Measurements from ENCODE around the gene ADK.
"Not testable (repeated sequence)": the region's sequence is repeated elsewhere in the genome, so short reads cannot be mapped to it uniquely, and the experiment has no call there.

ADK gene

DNA sequence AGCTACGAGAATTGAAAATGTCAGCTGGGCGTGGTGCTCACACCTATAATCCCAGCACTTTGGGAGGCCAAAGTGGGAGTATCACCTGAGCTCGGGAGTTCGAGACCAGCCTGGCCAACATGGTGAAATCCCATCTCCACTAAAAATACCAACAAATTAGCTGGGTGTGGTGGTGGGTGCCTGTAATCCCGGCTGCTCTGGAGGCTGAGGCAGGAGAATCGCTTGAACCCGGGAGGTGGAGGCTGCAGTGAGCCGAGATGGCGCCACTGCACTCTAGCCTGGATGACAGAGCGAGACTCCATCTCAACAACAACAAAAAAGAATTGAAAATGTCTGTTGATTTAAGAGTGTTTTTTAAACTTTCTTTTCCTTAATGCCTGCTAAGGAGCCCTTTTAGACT, 4.0 kb upstream of the ADK start:
- not testable (repeated sequence) for DNase-seq

GRCh38 chr10:74150204-74150989, 624 bp upstream of the ADK start, which contains the start of gene AP3M1:
AP3M1 (minus strand) TSS chr10:74150828; CDS start chr10:74138379, 12,449 bp downstream.
- peak; percentile 78 for DNase-seq

GRCh38 chr10:74151879-74152722, 1.1 kb downstream of the ADK start:
- no peak for DNase-seq

DNA sequence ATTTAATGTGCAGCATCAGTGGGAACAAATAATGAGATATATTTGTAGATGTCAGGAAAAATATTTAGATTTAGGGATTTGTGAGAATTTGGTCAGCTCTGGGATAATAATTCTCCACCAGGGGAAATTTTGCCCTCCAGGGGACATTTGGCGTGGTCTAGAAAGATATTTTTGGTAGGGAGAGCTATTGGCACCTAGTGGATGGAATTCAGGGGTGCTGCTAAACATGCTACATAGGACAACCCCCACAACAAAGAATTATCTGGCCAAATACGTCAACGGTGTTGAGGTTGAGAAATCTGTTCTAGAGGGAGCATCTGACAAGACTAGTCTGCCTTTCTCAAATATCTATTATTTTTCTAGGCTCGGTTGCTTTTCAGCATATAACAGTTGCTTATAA, 2.1 kb downstream of the ADK start:
- DNase-seq: no peak

DNA sequence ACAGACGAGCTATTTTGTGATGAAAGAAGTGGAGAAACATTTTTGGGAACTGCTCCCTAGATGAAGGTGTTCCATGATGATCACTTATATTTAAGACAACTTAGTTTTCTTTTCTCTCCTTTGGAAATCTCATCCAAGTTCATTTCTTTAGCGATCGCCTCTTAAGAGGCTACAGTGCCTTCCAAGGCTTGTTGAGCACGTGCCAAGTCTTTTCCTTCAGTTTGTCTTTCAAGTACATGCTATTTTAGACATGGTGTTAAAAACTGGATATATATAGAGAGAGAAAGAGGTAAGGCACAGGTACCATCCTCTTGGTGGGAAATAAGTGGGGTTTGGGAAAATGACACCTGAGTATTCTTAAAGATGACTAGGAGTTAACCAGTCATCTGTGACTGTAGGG, 2.7 kb downstream of the ADK start:
- DNase-seq: no peak

DNA sequence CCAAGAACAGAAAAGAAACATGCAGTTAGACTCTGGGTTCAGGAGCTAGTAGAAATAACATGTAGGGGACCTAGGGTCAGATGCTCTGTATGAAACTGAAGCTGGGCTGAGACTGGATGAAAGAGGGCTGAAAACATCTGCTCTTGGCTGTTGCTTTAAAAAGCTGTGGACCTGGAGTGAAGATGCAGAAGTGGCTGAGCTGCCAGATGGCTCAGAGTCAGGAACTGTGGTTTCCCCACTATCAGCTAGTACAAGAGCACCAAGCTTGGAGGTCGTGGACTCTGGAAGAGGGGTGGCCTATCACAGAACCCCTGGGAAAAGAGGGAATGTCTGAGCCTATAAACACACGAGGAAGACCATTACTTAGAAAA, 5.9 kb downstream of the ADK start:
- no peak for DNase-seq

DNA sequence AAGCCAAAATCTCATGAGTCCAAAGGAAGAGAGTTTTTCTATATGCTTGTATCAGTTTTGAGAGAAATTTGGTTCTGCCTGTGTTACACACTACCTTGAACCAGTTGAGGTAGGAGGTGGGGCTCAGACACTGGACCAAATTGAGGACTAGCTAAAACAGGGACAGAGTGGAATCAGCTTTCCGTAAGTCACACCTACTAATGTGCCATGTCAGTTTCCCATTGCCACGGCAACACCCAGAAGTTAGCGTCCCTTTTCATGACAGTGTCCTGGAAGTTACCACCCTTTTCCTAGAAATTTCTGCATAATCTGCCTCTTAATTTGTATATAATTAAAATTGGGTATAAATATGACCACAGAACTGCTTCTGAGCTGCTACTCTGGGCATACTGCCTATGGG, 9.0 kb downstream of the ADK start:
- no peak for DNase-seq

DNA sequence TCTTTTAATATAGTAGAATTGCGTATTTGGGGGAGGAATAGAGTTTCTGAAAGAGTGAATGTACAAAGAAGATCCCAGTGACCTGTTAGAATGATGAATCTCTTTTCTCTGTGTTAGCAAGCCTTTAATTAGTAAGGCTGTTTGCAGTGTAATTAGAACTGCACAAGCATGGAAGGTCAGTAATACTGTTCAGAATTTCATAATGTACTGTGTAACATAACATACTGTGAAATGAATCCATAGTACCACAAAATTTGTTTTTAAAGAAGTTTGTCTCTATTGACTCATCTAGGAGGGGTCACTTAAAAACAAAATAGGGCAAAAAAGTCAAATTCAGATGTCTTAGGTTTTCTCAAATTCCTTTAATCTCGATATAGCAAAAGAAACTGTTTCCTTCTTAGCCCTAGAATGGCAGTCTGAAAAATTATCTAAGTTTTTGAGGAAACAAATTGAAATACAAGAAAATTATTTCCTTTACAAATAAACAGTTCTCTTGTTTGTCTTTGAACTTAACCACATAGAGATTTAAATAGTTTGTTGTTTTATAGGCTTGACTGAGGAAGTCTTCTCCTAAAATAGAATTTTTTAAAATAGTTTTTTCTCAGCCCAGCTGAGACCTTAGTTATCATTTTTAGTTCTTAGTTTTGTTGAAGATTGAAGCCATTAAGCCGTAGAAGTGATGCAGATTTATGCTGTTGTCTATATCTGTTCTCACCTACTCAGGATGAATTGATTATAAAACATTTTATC, 12.5 kb downstream of the ADK start:
- DNase-seq: no peak

- DNase-seq: no peak
Measured at GRCh38 chr10:74164716-74165529, 13.9 kb downstream of the ADK start.

GRCh38 chr10:74165530-74165901, 14.5 kb downstream of the ADK start:
- DNase-seq: no peak

GRCh38 chr10:74167443-74167842, 16.4 kb downstream of the ADK start:
- no peak for DNase-seq

GRCh38 chr10:74171625-74172024, 20.6 kb downstream of the ADK start:
- no peak for DNase-seq

- DNase-seq: no peak
Measured at GRCh38 chr10:74174521-74174920, 23.5 kb downstream of the ADK start.

- DNase-seq: no peak
Measured at GRCh38 chr10:74175510-74176379, 24.7 kb downstream of the ADK start.

- DNase-seq: peak; percentile 93
Measured at GRCh38 chr10:74176380-74177139, 25.5 kb downstream of the ADK start.

DNA sequence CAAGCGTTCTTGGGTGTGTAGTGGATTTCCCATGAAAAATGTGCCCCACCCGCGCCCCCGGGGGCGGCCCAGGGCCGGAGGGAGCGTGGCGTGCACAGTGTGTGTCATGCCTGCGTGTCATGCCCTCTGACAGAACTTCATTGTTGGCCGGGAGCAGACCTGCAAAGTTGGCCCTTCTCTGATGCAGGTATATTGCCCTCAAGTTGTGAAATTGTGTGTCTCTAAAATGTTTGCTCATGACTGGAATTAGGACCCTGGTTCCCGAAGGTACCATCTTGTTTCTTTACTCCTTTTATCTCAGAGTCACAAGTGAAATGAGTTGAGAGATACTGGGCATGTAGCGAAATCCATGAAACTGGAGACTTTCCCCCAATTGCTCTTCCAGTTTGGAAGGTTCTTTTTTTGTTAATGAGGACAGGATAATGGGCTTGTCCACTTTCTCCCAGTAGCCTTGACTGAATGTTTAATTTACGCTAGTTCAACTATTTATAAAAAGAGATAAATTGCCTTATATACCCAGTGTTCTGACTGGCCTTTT, 26.2 kb downstream of the ADK start:
- DNase-seq: peak; percentile 29

- no peak for DNase-seq
Measured at GRCh38 chr10:74178042-74178791, 27.2 kb downstream of the ADK start.

DNA sequence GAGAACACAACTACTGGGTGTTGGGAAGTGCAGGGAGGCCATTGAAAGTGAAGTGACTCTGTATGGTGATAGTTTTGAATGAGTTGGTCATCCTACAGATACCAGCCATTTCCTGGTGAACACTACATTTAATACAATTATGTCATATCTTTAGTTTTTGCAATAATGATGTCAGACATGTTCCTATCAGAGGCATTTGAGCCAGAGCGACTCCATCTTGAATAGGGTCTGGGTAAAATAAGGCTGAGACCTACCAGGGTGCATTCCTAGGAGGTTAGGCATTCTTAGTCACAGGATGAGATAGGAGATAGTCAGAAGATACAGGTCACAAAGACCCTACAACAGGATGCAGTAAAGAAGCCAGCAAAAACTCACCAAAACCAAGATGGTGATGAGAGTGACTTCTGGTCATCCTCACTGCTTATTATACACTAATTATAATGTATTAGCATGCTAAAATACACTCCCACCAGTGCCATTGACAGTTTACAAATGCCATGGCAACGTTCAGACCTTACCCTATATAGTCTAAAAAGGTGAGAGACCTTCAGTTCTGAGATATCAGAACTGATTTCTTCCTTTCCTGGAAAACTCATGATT, 28.2 kb downstream of the ADK start:
- DNase-seq: no peak

GRCh38 chr10:74186678-74187077, 35.7 kb downstream of the ADK start:
- DNase-seq: no peak

All from effector CD8-positive, alpha-beta T cell (primary cell).